Endothelial cell (in vitro differentiated cells): Measurements from ENCODE around the gene C1orf87. TPM values are rescaled to one million over a fixed set of nuclear protein-coding genes. Genes with fewer than 3 reads are reported as not detected.

ENCODE experiments used
- DNase-seq: peaks from one replicate; pipeline ENCODE4 v3.0.0; 2021; ENCODE audit warnings: low spot score
- H3K27ac Mint-ChIP-seq: one replicate; pipeline ENCODE4 v1.8.0; 2021; ENCODE audit warnings: mixed read lengths, inconsistent platforms; ENCODE audit not compliant: unreplicated experiment
- H3K27me3 Mint-ChIP-seq: one replicate; pipeline ENCODE4 v1.8.0; 2021; ENCODE audit warnings: mild to moderate bottlenecking, moderate library complexity, mixed read lengths, inconsistent platforms; ENCODE audit not compliant: unreplicated experiment
- H3K36me3 Mint-ChIP-seq: one replicate; pipeline ENCODE4 v1.8.0; 2021; ENCODE audit warnings: mild to moderate bottlenecking, low read depth, mixed read lengths, inconsistent platforms; ENCODE audit not compliant: unreplicated experiment
- H3K4me1 Mint-ChIP-seq: one replicate; pipeline ENCODE4 v1.8.0; 2021; ENCODE audit warnings: mild to moderate bottlenecking, mixed read lengths, inconsistent platforms; ENCODE audit not compliant: unreplicated experiment
- H3K4me3 Mint-ChIP-seq: one replicate; pipeline ENCODE4 v1.8.0; 2021; ENCODE audit warnings: mild to moderate bottlenecking, mixed read lengths, inconsistent platforms; ENCODE audit not compliant: unreplicated experiment
- H3K9me3 Mint-ChIP-seq: one replicate; pipeline ENCODE4 v1.8.0; 2021; ENCODE audit warnings: mixed read lengths, inconsistent platforms; ENCODE audit not compliant: unreplicated experiment
- long read RNA-seq: library from polyadenylated mRNA; unstranded; transcript quantifications from one replicate; pipeline ENCODE4 v2.0.0, GENCODE V29; 2020; ENCODE audit not compliant: unreplicated experiment
- total RNA-seq: library from RNA; stranded (reverse); fragmentation: NEBNext Ultra II Directional; extraction: Animal tissue kit (Norgen Biotek cat#: 25700); gene quantifications from one replicate; pipeline ENCODE4 v1.2.1, GENCODE V29; 2021; ENCODE audit not compliant: unreplicated experiment
- TF ChIP-seq, protein P1 (sequence below): fragments of 200-600 bp; sonication (generic); IDR thresholded peaks from one replicate; pipeline ENCODE4 v1.5.0; 2021; ENCODE audit warnings: antibody characterized with exemption; ENCODE audit not compliant: unreplicated experiment

Gene C1orf87, protein sequence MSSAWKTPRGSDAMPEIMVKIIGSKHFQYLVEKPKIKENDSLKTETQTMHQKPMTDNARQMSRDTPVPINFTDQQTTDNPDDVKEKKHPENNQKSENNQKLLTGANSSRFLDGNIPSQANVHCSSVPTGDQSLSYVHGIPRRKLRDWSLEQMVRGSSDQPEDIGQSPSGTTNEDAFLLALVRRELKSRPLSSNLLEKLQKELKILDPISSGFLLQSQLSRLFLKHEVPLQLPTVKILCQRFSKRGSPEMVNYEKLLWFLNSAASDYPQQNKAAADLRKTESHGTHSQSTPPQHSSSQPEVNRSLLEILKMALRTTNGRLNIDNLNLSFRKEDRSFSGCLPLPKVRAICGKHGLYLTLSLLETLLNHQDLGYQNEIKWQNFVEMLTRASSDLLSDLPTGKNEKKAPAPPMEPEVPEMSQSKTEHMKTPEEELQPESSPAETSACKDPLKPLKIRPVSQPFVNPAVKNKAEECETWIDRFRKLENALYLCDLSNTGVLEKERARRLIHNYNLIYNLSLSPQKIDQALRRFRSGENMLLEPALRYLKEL
- total RNA-seq, result 0.23 TPM
- long read RNA-seq, result 0 reads

DNA sequence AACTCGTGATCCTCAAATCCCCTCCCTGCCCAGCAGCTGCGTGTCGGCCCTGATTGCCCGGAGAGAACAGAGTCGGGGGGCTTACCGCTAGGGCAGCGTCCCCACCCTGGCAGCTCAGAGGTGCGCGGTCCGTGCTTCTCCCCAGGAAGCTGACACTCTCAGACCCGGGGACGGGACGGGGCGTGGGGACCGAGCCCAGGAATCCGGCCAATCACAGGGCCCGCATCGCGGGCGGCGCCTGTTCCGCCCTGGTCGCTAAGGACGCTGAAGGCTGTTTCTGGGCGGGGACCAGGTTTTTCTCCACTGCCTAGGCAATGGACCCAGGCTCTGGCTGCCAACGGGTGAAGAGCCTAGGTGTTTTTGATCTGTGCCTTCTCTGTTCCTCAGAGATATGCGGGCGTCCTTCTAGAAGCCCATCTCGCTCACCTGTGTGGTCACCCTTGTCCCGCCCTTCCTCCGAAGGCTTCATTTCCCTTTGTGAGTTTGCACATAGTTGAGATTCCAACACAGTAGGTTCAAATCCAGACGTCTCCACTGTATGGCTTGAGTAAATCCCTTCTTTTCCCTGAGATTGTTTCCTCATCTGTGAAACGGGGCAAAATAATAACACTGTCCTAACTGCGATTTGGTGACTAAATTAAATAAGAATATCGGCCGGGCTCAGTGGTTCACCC, at the start of gene C1orf87:
TSS of gene C1orf87 (minus strand) at position 166 of the 674 bp plus-strand sequence. CDS start 1,127 bp downstream, outside the sequence.
- H3K36me3 Mint-ChIP-seq, result no peaks in the 10 kb centered on the region
- no peaks in the 10 kb centered on the region for H3K9me3 Mint-ChIP-seq
- TF ChIP-seq, protein P1, sequence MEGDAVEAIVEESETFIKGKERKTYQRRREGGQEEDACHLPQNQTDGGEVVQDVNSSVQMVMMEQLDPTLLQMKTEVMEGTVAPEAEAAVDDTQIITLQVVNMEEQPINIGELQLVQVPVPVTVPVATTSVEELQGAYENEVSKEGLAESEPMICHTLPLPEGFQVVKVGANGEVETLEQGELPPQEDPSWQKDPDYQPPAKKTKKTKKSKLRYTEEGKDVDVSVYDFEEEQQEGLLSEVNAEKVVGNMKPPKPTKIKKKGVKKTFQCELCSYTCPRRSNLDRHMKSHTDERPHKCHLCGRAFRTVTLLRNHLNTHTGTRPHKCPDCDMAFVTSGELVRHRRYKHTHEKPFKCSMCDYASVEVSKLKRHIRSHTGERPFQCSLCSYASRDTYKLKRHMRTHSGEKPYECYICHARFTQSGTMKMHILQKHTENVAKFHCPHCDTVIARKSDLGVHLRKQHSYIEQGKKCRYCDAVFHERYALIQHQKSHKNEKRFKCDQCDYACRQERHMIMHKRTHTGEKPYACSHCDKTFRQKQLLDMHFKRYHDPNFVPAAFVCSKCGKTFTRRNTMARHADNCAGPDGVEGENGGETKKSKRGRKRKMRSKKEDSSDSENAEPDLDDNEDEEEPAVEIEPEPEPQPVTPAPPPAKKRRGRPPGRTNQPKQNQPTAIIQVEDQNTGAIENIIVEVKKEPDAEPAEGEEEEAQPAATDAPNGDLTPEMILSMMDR, result no peak
- H3K4me1 Mint-ChIP-seq, result peaks cover 3% of the 10 kb centered on the region
- peaks cover 6% of the 10 kb centered on the region for H3K27me3 Mint-ChIP-seq
- DNase-seq, result peak; percentile 18
- H3K4me3 Mint-ChIP-seq, result no peak within 1 kb of the TSS
- H3K27ac Mint-ChIP-seq, result no peak within 1 kb of the TSS

DNA sequence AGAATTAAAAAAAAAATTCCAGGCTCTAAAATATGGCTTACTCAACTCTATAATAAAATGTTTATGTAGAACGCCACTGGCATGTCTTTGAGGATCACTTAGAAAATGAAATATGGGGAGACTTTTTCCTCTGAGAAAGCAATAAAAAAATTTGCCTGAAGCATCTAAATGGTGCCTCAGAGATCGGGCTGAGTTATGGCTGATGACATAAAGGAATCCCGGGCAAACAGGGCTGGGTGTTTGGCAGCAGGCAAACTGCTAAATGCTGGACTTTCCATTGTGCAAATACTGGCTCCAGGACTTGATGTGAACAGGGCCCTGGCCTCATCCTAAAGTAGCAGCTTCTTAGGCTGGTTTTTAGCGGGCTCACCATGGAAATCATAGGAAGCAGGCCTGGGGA, 44.5 kb upstream of the C1orf87 start:
- DNase-seq, result no peak
- TF ChIP-seq, protein P1, result no peak
- Mint-ChIP-seq H3K4me3 (no peak overlapping the region), H3K36me3 (no peaks in the 10 kb centered on the region), H3K27me3 (no peaks in the 10 kb centered on the region), H3K4me1 (no peaks in the 10 kb centered on the region), H3K9me3 (no peaks in the 10 kb centered on the region), H3K27ac (no peak overlapping the region)

DNA sequence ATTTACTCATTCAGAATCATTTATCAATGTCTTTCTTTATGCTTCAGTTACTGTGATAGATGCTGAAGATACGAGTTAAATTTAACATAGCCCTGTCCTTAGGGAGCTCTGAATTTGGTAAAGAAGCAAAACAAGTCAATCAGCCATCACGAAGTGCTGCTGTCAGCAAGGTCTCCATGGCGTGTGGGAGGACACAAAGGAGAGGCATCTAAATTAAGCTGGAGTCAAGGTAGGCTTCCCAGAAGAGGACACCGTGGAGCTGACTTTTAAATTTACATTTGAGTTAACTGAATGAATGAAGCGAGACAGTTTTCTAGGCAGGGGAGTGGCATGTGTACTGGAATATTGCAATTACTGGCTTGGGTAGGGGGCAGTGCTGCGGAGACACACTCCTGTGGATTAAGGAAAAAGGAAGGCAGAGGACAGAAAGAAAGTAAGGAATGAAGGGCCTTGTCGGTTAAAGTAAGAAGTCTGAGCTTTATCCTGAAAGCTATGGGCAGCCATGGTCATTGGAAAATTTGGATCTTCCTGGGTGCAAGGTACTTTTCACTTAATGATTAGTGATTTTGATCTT, 41.3 kb upstream of the C1orf87 start:
- no peaks in the 10 kb centered on the region for H3K36me3 Mint-ChIP-seq
- no peaks in the 10 kb centered on the region for H3K4me1 Mint-ChIP-seq
- H3K27me3 Mint-ChIP-seq, result peaks cover 2% of the 10 kb centered on the region
- TF ChIP-seq, protein P1, result no peak
- no peak overlapping the region for H3K27ac Mint-ChIP-seq
- H3K9me3 Mint-ChIP-seq, result no peaks in the 10 kb centered on the region
- H3K4me3 Mint-ChIP-seq, result no peak overlapping the region
- no peak for DNase-seq

DNA sequence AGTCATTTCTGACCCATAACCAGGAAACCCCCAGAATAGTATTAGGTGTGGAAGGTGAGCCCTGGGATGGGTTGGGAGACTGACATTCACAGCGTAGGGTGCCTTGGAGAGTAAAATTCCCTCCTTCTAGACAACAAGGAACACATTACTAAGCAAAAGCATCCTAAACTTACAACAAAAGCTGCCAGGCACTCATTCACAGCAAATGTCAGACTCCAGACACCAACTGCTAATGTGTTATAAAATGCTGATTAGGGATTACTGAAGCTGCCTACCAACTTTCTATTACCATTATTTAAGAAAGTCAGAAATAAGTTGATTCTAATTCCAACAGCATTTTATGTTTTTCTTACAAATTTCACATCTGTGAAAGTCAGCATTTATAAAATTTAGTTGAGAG, 40.0 kb upstream of the C1orf87 start:
- H3K4me3 Mint-ChIP-seq, result no peak overlapping the region
- H3K27me3 Mint-ChIP-seq, result peaks cover 2% of the 10 kb centered on the region
- TF ChIP-seq, protein P1, result no peak
- no peaks in the 10 kb centered on the region for H3K4me1 Mint-ChIP-seq
- no peaks in the 10 kb centered on the region for H3K9me3 Mint-ChIP-seq
- no peak overlapping the region for H3K27ac Mint-ChIP-seq
- no peak for DNase-seq
- no peaks in the 10 kb centered on the region for H3K36me3 Mint-ChIP-seq
